Peyer's patch (tissue), 4 donors: Measurements from ENCODE around the gene DNPH1.

Experiments
- POLR2A ChIP-seq, 2 donors: fragments of 450-650 bp; IDR thresholded peaks; one replicate each; pipeline ENCODE4 v1.5.1; 2017; ENCODE audit warnings: antibody characterized with exemption in 2 of 2, mild to moderate bottlenecking in 2 of 2, moderate library complexity in 2 of 2
- TF ChIP-seq, protein P1 (sequence below), 6 experiments: fragments of 450-650 bp in 4 of 6; fragments of 200-600 bp in 2 of 6; sonication (generic) in 1 of 6; IDR thresholded peaks; one replicate each; pipeline ENCODE4 v1.5.1; 2017 to 2019; ENCODE audit warnings: antibody characterized with exemption in 6 of 6, mild to moderate bottlenecking in 3 of 6, moderate library complexity in 1 of 6

DNA sequence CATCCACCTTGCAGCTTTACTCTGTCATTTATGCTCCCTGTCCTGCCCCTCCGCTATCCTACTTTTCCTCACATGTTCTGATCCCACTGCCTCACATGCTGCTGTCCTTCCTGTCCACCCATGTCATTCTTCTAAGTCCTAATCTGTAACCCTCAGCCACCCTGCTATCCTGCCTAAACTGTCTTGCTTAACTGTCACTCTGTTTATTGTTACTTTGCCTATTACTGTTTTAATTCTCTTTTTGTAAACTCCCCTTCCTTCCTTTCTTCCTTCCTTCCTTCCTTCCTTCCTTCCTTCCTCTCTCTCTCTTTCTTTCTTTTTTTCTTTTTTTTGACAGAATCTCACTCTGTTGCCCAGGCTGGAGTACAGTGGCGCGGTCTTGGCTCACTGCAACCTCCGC lies 45.8 kb downstream of the DNPH1 start:
- TF ChIP-seq, protein P1, sequence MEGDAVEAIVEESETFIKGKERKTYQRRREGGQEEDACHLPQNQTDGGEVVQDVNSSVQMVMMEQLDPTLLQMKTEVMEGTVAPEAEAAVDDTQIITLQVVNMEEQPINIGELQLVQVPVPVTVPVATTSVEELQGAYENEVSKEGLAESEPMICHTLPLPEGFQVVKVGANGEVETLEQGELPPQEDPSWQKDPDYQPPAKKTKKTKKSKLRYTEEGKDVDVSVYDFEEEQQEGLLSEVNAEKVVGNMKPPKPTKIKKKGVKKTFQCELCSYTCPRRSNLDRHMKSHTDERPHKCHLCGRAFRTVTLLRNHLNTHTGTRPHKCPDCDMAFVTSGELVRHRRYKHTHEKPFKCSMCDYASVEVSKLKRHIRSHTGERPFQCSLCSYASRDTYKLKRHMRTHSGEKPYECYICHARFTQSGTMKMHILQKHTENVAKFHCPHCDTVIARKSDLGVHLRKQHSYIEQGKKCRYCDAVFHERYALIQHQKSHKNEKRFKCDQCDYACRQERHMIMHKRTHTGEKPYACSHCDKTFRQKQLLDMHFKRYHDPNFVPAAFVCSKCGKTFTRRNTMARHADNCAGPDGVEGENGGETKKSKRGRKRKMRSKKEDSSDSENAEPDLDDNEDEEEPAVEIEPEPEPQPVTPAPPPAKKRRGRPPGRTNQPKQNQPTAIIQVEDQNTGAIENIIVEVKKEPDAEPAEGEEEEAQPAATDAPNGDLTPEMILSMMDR (IDR thresholded peaks at IDR 0.05): no peak
- no peak for TF ChIP-seq POLR2A (IDR thresholded peaks at IDR 0.05)
